ENCODE data around the gene ZNF354B. TPM values are rescaled to one million over a fixed set of nuclear protein-coding genes. Genes with fewer than 3 reads are reported as not detected.
"Not testable (repeated sequence)": the region's sequence is repeated elsewhere in the genome, so short reads cannot be mapped to it uniquely, and the experiment has no call there.

Gene ZNF354B
- 10 to 100 TPM in 1 of 2 experiments, 1 to 10 TPM in 1; 8.7 to 12.6 TPM for total RNA-seq

DNA sequence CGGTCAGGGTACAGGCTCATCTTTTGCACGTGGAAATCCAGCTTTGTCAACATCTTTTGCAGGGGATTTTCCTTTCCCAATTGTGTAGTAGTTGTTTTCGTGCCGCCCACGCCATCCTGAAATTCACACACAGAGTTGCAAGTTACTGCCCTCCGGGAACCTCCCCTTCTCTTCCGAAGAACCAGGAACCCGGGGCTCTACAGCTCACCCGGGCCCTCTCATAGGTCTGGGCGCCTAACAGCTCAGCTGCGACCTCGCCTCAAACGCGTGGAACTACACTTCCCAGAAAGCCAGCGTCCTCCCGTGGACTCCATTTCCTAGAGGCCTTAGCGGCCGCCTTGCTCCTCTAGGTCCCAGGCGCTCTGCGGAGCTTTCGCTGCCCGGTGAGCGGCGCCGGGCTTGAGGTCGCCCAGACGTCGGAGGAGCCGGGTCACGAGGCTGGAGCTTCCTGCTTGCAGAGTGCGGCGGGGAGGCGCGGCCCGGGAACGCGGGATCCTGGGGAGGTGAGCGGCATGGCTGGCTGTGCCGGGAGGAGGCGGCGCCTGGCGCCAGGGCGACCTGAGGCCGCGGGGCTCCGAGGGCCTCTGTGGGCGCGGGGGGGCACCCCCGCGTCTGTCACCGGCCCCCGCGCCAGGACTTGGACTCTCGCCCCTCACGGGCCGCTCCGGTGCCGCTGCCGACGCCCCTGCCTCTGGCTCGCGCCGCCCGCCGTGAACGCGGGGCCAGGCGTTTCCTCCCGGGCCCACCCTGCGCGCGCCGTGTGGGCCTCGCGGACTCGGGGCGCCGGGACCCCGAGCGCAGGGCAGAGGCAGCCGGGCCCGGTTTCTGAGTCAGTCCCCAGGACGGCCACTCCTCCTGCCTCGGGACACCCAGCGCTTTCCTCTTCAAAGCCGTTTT, at the start of gene ZNF354B:
ZNF354B (plus strand) TSS at position 329 of the 897 bp plus-strand sequence. CDS start 1,095 bp downstream, outside the sequence.
- intact Hi-C loops (cut with micrococcal nuclease): loop anchor here (1.0 to 5.0 kb wide), 7 partner anchors 37 to 692 kb away; partner anchors contain the start of genes CLK4, RUFY1, ZFP2 and ZNF354A
- no peaks in the 10 kb centered on the region for H3K9me3 Mint-ChIP-seq
- CTCF ChIA-PET: interaction anchor here (0.6 to 1.4 kb wide), 3 partner anchors 130 to 1635 kb away, joined by 3 to 17 read pairs (median 4); partner anchors contain the start of gene ZNF354A
- peak within 1 kb of the TSS; percentile 75 for H3K27ac Mint-ChIP-seq
- H3K27me3 Mint-ChIP-seq: no peaks in the 10 kb centered on the region
- peak within 1 kb of the TSS; percentile 85 for H3K4me3 Mint-ChIP-seq
- H3K36me3 Mint-ChIP-seq: peaks cover 22% of the 10 kb centered on the region
- POLR2A ChIA-PET: interaction anchor here (1.1 to 1.3 kb wide), 3 partner anchors 129 to 200 kb away, joined by 4 to 8 read pairs (median 7); partner anchors contain the start of genes ZNF354A, ZNF354C and ZNF879
- DNase-seq: peak; percentile 93
- peaks cover 26% of the 10 kb centered on the region for H3K4me1 Mint-ChIP-seq (ENCODE audit: low read depth)

DNA sequence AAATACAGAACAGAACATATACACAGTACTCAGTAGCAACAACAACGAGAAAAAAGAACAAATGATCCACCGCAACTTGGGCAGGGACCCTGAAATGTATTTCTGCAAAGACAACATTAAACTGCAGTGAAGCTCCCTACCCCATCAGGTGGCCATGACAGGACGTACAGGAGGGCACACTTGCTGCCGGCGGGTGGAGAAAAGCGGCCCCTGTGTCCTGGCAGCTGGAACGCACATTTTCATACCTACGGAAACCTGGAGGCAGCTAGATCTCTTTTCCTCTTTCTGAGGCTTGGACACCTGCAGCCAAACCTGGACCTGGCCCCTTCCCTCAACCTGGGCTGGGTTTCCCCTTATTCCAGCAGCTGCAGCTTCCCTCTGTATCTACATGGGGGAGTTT, 42.2 kb upstream of the ZNF354B start:
- no peak for DNase-seq
- Mint-ChIP-seq H3K36me3 (no peaks in the 10 kb centered on the region), H3K4me1 (ENCODE audit: low read depth) (no peaks in the 10 kb centered on the region), H3K9me3 (no peaks in the 10 kb centered on the region), H3K4me3 (no peak overlapping the region), H3K27me3 (peaks cover 7% of the 10 kb centered on the region), H3K27ac (no peak overlapping the region)
- ChIA-PET CTCF (no interaction called here), POLR2A (no interaction called here)
- intact Hi-C loops (cut with micrococcal nuclease): no loop called here

DNA sequence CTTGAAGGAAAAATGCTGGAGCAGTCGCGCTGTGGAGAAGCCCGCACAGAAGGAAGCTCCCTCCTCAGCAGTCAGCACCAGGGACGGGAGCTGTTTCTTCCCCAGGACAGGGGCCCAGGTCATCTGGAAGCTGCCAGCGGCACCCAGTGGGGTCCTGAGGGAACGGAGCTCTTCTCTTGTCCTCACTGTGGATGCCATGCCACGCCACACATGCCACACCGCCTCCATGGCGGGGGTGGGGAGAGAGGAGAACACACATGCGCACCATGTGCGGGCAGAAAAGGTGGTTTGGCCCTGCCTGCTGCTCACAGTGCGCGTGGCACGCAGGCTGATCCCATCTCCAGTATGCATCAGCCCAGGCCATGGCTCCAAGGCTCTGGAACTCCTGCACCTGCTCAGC, 41.7 kb upstream of the ZNF354B start:
- H3K36me3 Mint-ChIP-seq: no peaks in the 10 kb centered on the region
- H3K4me1 Mint-ChIP-seq (ENCODE audit: low read depth): no peaks in the 10 kb centered on the region
- peaks cover 6% of the 10 kb centered on the region for H3K27me3 Mint-ChIP-seq
- ChIA-PET CTCF (no interaction called here), POLR2A (no interaction called here)
- no peak overlapping the region for H3K4me3 Mint-ChIP-seq
- intact Hi-C loops (cut with micrococcal nuclease): no loop called here
- no peaks in the 10 kb centered on the region for H3K9me3 Mint-ChIP-seq
- no peak for DNase-seq
- no peak overlapping the region for H3K27ac Mint-ChIP-seq

DNA sequence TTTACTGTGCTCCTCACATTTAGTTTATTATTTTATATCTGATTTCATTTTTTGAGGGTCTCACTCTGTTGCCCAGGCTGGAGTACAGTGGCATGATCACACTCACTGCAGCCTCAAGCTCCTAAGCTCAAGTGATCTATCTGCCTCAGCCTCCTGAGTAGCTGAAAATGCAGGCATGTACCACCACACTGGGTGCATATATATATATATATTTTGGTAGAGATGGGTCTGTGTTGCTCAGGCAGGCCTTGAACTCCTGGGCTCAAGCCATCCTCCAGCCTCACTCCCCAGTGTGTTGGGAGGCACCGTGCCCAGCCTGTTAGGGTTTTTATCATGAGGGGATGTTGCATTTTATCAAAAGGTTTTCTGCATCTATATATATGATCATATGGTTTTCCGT, 39.8 kb upstream of the ZNF354B start:
- Mint-ChIP-seq H3K4me3 (no peak overlapping the region), H3K27me3 (peaks cover 6% of the 10 kb centered on the region), H3K4me1 (ENCODE audit: low read depth) (no peaks in the 10 kb centered on the region), H3K36me3 (no peaks in the 10 kb centered on the region), H3K9me3 (no peaks in the 10 kb centered on the region), H3K27ac (no peak overlapping the region)
- ChIA-PET CTCF (no interaction called here), POLR2A (no interaction called here)
- intact Hi-C loops (cut with micrococcal nuclease): no loop called here
- no peak for DNase-seq

DNA sequence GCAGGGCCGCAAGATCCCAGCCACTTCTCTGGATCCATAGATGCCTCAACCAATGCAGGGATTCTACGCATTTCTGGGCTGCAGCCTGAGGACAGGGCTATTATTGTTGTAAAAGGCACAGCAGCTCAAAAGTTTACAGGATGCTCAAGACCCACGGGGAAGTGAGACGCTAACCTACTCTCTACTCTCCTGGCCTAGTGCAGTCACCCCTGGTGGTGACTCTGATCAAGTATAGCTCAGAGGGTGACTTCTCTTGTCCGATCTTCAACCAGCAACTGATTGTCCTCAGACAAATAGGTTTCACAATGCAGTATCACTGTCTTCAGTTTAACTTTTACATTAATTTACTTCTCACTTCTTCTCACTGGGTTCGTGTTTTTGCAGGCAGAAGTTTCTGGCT, 34.3 kb upstream of the ZNF354B start:
- DNase-seq: no peak
- no peak overlapping the region for H3K27ac Mint-ChIP-seq
- no peaks in the 10 kb centered on the region for H3K4me1 Mint-ChIP-seq (ENCODE audit: low read depth)
- POLR2A ChIA-PET: no interaction called here
- CTCF ChIA-PET: interaction anchor here (1.0 to 1.2 kb wide), 2 partner anchors 9 to 545 kb away, joined by 3 read pairs; no protein-coding TSS in a partner anchor
- H3K9me3 Mint-ChIP-seq: no peaks in the 10 kb centered on the region
- no peak overlapping the region for H3K4me3 Mint-ChIP-seq
- no peaks in the 10 kb centered on the region for H3K36me3 Mint-ChIP-seq
- H3K27me3 Mint-ChIP-seq: peaks cover 6% of the 10 kb centered on the region
- intact Hi-C loops (cut with micrococcal nuclease): no loop called here

DNA sequence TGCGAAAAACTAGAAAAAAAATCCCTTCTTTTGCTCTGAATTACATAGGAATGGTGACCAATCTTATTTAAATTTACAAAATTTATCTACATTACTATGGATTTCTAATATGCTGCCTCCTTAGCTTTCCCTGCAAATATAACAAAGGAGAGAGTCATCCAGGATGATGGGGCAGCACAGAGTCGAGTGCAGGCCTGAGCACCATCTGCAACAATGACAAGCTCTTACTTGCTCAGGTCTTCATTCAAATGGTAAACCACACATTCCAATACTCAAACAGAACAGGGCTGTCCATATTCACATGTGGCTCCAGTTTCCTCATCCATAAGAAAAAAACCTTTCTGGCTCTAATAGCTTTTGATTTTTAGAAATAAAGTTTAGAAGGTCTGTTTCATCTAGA, 33.5 kb upstream of the ZNF354B start:
- peaks cover 6% of the 10 kb centered on the region for H3K27me3 Mint-ChIP-seq
- DNase-seq: no peak
- no peak overlapping the region for H3K4me3 Mint-ChIP-seq
- POLR2A ChIA-PET: no interaction called here
- CTCF ChIA-PET: interaction anchor here (0.7 to 1.2 kb wide), 4 partner anchors 9 to 546 kb away, joined by 3 read pairs; partner anchors contain the start of gene ZNF354A
- intact Hi-C loops (cut with micrococcal nuclease): no loop called here
- no peak overlapping the region for H3K27ac Mint-ChIP-seq
- no peaks in the 10 kb centered on the region for H3K9me3 Mint-ChIP-seq
- H3K4me1 Mint-ChIP-seq (ENCODE audit: low read depth): no peaks in the 10 kb centered on the region
- no peaks in the 10 kb centered on the region for H3K36me3 Mint-ChIP-seq

DNA sequence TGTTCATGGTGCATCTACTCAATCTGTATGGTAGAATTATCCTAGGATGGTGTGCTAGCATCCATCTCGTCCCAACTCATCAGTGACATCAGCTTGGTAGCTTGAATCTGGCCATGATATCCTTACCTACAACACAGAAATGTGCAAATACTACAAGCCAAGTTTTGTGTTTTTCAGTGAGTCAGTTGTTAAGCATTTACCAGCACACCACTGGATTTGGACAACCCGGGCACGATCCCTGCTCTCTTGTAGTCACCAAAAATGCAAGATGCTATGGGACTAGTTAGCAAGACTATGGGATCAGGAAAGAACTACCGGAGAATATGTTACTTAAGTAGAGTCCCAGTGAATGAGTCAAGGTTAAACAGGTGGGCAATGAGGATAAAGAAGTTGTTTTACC, 32.1 kb upstream of the ZNF354B start:
- DNase-seq: no peak
- Mint-ChIP-seq H3K27me3 (peaks cover 2% of the 10 kb centered on the region), H3K36me3 (no peaks in the 10 kb centered on the region), H3K27ac (no peak overlapping the region), H3K9me3 (no peaks in the 10 kb centered on the region), H3K4me1 (ENCODE audit: low read depth) (no peaks in the 10 kb centered on the region), H3K4me3 (no peak overlapping the region)
- ChIA-PET CTCF (interaction anchor here (1.1 kb wide), 1 partner anchor 544 kb away, joined by 6 read pairs; no protein-coding TSS in a partner anchor), POLR2A (no interaction called here)
- intact Hi-C loops (cut with micrococcal nuclease): no loop called here

DNA sequence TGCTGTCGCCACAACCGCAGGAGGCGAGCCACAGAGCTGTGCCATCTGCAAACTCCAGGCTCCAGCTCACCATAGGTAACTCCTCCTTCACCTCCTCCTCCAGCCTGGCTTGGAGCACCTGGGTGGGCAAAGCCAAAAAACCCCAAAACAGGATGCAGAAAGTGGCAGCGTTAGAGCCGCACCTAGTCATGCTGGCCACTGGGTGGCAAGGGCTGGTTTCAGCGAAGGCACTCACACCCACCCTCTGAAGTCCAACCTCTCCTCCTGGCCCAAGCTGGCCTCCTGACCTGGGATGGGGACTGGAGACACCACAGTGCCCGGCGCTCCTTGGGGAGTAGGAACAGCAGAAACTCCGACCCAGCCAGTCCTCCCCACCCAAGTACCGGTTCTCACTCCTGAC, 28.7 kb upstream of the ZNF354B start:
- no peaks in the 10 kb centered on the region for H3K4me1 Mint-ChIP-seq (ENCODE audit: low read depth)
- intact Hi-C loops (cut with micrococcal nuclease): no loop called here
- no peaks in the 10 kb centered on the region for H3K9me3 Mint-ChIP-seq
- no peak for DNase-seq
- ChIA-PET CTCF (no interaction called here), POLR2A (no interaction called here)
- H3K36me3 Mint-ChIP-seq: no peaks in the 10 kb centered on the region
- H3K27ac Mint-ChIP-seq: no peak overlapping the region
- no peak overlapping the region for H3K4me3 Mint-ChIP-seq
- H3K27me3 Mint-ChIP-seq: no peaks in the 10 kb centered on the region

DNA sequence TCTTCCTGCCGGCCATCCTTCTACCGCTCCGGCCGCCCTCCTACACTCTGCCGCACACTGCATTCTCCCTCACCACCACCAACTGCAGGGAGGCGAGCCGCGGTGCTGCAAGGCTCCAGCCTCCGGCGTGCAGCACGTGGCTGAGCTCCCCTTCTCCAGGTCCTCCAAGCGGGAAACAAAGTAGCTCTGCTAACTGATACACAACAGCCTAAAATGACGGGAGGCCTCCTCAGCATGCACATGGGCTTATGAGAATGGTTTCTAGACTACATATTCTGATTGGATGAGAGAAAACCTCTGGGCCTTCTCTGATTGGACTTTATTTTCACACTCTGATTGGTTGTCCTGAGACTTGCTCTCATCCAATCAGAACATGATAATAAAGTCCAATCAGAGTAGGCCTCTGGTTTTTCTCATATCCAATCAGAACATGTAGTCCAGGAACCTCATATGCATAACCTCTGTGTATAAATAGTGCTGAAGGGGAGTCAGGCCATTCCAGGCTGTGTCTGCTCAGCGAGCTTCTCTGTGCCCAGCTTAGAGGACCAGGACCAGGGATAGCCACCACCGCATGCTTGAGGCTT, 27.0 kb upstream of the ZNF354B start:
- intact Hi-C loops (cut with micrococcal nuclease): no loop called here
- CTCF ChIA-PET: no interaction called here

DNA sequence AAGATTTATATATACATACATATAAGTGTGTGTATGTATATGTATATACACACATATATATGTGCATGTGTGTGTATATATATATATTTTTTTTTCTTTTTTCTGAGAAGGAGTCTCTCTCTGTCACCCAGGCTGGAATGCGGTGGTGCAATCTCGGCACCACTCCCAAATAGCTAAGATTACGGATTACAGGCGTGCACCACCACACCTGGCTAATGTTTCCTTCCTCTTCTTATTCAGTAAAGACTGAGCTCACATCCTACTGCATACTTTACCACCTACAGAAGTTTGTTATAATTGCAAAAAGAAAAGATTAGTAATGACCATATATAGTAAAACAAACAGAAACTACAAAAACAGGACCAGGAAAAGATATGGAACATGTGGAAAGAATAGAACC, 23.1 kb upstream of the ZNF354B start:
- DNase-seq: no peak
- Mint-ChIP-seq H3K27me3 (peaks cover 2% of the 10 kb centered on the region), H3K4me1 (ENCODE audit: low read depth) (no peaks in the 10 kb centered on the region), H3K4me3 (no peak overlapping the region), H3K27ac (no peak overlapping the region), H3K36me3 (no peaks in the 10 kb centered on the region), H3K9me3 (no peaks in the 10 kb centered on the region)
- intact Hi-C loops (cut with micrococcal nuclease): loop anchor here (5.0 kb wide), 1 partner anchor 554 kb away; no protein-coding TSS in a partner anchor
- POLR2A ChIA-PET: no interaction called here
- CTCF ChIA-PET: no interaction called here

More for the DNA sequence above, 27.0 kb upstream of the ZNF354B start:
- no peak overlapping the region for H3K4me3 Mint-ChIP-seq
- POLR2A ChIA-PET: no interaction called here
- no peaks in the 10 kb centered on the region for H3K36me3 Mint-ChIP-seq
- no peak overlapping the region for H3K27ac Mint-ChIP-seq
- no peak for DNase-seq
- peaks cover 2% of the 10 kb centered on the region for H3K27me3 Mint-ChIP-seq
- H3K9me3 Mint-ChIP-seq: no peaks in the 10 kb centered on the region
- no peaks in the 10 kb centered on the region for H3K4me1 Mint-ChIP-seq (ENCODE audit: low read depth)

DNA sequence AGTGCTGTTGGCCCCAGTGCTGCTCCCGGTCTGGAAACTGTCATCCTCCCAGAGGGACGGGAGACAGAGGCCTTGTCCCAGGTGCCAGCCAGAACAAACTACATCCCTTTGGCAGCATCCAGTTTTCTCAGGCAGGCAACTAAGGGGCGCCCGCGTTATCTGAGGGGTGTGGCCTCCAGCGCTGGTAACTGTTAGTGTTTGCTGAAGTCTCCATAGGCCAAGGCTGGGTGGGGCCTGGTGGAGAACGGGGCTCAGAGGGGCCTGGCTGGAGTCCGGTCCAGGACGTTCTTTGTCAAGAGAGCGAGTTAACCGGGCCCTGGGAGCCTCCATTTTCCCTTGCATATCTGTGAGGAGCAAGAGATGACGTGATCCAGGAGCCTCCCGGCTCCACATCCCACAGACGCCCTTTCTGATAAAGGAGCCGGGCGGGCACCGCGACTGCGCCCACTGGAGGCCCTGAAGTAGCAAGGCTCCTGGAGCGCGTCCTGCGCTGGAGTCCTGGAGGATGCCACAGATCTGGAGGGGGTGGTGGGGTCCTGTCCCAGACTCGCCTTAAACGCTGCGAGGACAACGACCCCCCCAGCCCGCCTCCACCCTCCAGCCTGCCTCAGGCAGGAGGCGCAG, 20.9 kb upstream of the ZNF354B start:
- CTCF ChIA-PET: interaction anchor here (1.0 kb wide), 1 partner anchor 12 kb away, joined by 3 read pairs; no protein-coding TSS in a partner anchor
- POLR2A ChIA-PET; H3K4me1 Mint-ChIP-seq (ENCODE audit: low read depth); DNase-seq; H3K27me3 Mint-ChIP-seq; H3K36me3 Mint-ChIP-seq; H3K9me3 Mint-ChIP-seq; H3K4me3 Mint-ChIP-seq; H3K27ac Mint-ChIP-seq: not testable (repeated sequence)
- intact Hi-C loops (cut with micrococcal nuclease): loop anchor here (1.0 to 5.0 kb wide), 2 partner anchors 109 to 557 kb away; partner anchors contain the start of gene ZNF354A

DNA sequence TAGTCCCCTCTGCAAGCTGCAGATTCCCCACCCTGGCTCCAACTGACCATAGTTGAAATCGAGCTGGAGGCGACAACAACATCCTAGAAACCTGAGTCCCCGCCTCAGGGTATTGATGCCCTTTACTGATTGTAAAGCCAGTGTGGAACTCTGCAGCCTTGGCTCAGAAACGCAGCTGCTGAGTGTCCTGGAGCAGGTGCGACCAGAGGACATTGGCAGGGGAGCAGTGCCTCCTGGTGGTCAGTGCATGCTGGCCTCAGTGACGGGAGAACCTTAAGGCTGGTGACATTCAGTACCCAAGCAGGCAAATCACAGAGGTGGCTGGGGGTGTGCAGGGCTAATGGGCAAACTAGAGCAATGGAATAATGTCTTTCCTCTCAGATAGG, 20.4 kb upstream of the ZNF354B start:
- Mint-ChIP-seq H3K27ac (no peak overlapping the region), H3K9me3 (no peaks in the 10 kb centered on the region), H3K27me3 (peaks cover 2% of the 10 kb centered on the region), H3K4me3 (no peak overlapping the region), H3K36me3 (no peaks in the 10 kb centered on the region), H3K4me1 (ENCODE audit: low read depth) (no peaks in the 10 kb centered on the region)
- ChIA-PET CTCF (interaction anchor here (1.0 kb wide), 1 partner anchor 13 kb away, joined by 3 read pairs; no protein-coding TSS in a partner anchor), POLR2A (no interaction called here)
- intact Hi-C loops (cut with micrococcal nuclease): loop anchor here (1.0 to 5.0 kb wide), 2 partner anchors 109 to 557 kb away; partner anchors contain the start of gene ZNF354A
- DNase-seq: peak; percentile 71

Measured in activated CD4-positive, alpha-beta memory T cell treated with anti-CD3 and anti-CD28 coated beads for 36 hours (primary cell).